Measurements from ENCODE around the gene FBXL15. TPM values are rescaled to one million over a fixed set of nuclear protein-coding genes. Genes with fewer than 3 reads are reported as not detected.

FBXL15 gene
- total RNA-seq, 2 donors from 2014 or later, result 9.7 to 11.4 TPM

DNA sequence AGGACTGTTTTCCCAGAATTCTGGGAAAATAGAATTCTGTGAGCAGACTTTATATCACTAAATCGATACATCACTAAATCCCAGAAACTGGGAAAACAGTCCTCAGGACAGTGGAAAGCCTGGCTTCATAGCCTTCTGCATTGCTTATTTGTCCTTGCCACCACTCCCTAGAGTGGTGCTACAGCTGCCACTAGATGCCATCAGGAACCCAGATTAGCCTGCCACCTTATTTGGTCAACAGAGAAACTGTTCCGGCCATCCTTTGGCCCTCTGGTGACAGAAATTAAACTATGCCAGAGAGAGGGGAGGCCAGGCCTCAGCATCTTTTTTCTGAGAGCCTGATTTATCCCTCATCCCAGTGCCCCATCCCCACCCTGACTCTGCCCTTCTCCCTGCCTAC is 44.8 kb upstream of the FBXL15 start:
- H3K36me3 ChIP-seq (ENCODE audit: control insufficient read depth, insufficient read depth, low read length), result peaks cover 66% of the 10 kb centered on the region
- Mint-ChIP-seq H3K4me3 (no peak overlapping the region), H3K4me1 (no peaks in the 10 kb centered on the region), H3K36me3 (ENCODE audit: low read depth) (peaks cover 60% of the 10 kb centered on the region), H3K9me3 (no peaks in the 10 kb centered on the region), H3K27me3 (ENCODE audit: insufficient read depth) (no peaks in the 10 kb centered on the region), H3K27ac (no peak overlapping the region)
- 86 to 88% methylated on average over 2 of the region's 2 CpGs for WGBS, 2 experiments (ENCODE audit: insufficient coverage in 1 of 2, insufficient read length in 1 of 2)
- no peaks in the 10 kb centered on the region for H3K9me3 ChIP-seq (ENCODE audit: control insufficient read depth, low read length)
- DNase-seq, result no peak
- no peak overlapping the region for H3K27ac ChIP-seq (ENCODE audit: low read depth, low read length)
- TF ChIP-seq, protein P1, sequence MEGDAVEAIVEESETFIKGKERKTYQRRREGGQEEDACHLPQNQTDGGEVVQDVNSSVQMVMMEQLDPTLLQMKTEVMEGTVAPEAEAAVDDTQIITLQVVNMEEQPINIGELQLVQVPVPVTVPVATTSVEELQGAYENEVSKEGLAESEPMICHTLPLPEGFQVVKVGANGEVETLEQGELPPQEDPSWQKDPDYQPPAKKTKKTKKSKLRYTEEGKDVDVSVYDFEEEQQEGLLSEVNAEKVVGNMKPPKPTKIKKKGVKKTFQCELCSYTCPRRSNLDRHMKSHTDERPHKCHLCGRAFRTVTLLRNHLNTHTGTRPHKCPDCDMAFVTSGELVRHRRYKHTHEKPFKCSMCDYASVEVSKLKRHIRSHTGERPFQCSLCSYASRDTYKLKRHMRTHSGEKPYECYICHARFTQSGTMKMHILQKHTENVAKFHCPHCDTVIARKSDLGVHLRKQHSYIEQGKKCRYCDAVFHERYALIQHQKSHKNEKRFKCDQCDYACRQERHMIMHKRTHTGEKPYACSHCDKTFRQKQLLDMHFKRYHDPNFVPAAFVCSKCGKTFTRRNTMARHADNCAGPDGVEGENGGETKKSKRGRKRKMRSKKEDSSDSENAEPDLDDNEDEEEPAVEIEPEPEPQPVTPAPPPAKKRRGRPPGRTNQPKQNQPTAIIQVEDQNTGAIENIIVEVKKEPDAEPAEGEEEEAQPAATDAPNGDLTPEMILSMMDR (conservative IDR thresholded peaks at IDR 0.05), result no peak
- H3K9ac ChIP-seq (ENCODE audit: extremely low read depth, low read length, poor library complexity, severe bottlenecking), result no peak overlapping the region
- no peaks in the 10 kb centered on the region for H3K27me3 ChIP-seq (ENCODE audit: control insufficient read depth, insufficient read depth, low read length, poor library complexity, severe bottlenecking)
- no peak overlapping the region for H3K4me3 ChIP-seq (ENCODE audit: low read length)
- no peaks in the 10 kb centered on the region for H3K4me1 ChIP-seq (ENCODE audit: control insufficient read depth, insufficient read depth, low read length)

DNA sequence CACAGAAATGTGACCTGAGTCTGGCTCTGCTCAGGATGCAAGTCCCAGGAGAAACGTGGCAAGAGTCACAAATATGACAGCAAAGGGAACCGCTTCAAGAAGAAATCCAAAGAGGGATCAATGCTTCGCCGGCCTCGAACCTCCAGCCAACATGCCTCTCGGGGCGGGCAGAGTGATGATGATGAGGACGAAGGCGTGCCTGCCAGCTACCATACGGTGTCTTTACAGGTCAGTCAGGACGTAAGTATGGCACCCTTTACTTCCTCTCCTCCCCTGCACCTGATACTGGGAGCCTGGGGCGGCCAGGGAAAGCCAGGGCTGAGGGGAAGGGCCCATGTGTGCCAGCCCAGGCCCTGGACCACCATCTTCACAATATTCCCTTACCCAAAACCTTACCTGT is 43.7 kb upstream of the FBXL15 start:
- H3K4me3 Mint-ChIP-seq, result no peak overlapping the region
- no peaks in the 10 kb centered on the region for H3K4me1 Mint-ChIP-seq
- TF ChIP-seq, protein P1 (conservative IDR thresholded peaks at IDR 0.05), result no peak

DNA sequence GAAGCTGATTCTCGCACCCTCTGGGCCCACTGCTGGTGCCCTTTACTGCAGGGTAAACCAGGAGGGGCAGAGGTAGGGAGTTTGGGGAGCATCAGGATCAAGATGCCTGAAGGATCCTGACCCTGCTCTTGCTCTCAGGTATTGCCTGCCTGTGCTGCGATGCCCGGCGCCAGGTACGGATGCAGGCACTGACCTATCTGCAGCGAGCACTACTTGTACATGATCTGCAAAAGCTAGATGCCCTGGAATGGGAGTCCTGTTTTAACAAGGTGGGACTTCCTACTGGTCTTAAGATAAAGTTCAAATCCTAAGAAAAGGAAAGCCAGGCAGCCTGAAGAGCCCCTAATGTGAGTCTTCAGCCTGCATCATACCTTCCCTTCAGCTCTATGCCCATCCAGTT is 41.3 kb upstream of the FBXL15 start:
- H3K27ac Mint-ChIP-seq, result no peak overlapping the region
- H3K27me3 Mint-ChIP-seq (ENCODE audit: insufficient read depth), result no peaks in the 10 kb centered on the region
- 94 to 100% methylated on average over 6 of the region's 6 CpGs for WGBS, 2 experiments (ENCODE audit: insufficient coverage in 1 of 2, insufficient read length in 1 of 2)
- peaks cover 44% of the 10 kb centered on the region for H3K36me3 Mint-ChIP-seq (ENCODE audit: low read depth)
- Histone ChIP-seq H3K9me3 (ENCODE audit: control insufficient read depth, low read length) (no peaks in the 10 kb centered on the region), H3K9ac (ENCODE audit: extremely low read depth, low read length, poor library complexity, severe bottlenecking) (no peak overlapping the region), H3K4me1 (ENCODE audit: control insufficient read depth, insufficient read depth, low read length) (no peaks in the 10 kb centered on the region), H3K36me3 (ENCODE audit: control insufficient read depth, insufficient read depth, low read length) (peaks cover 45% of the 10 kb centered on the region), H3K27ac (ENCODE audit: low read depth, low read length) (no peak overlapping the region), H3K27me3 (ENCODE audit: control insufficient read depth, insufficient read depth, low read length, poor library complexity, severe bottlenecking) (no peaks in the 10 kb centered on the region), H3K4me3 (ENCODE audit: low read length) (no peak overlapping the region)
- DNase-seq, result no peak
- no peaks in the 10 kb centered on the region for H3K4me1 Mint-ChIP-seq
- TF ChIP-seq, protein P1 (conservative IDR thresholded peaks at IDR 0.05), result no peak
- H3K9me3 Mint-ChIP-seq, result no peaks in the 10 kb centered on the region
- H3K4me3 Mint-ChIP-seq, result no peak overlapping the region

More for the DNA sequence above, 43.7 kb upstream of the FBXL15 start:
- Mint-ChIP-seq H3K9me3 (no peaks in the 10 kb centered on the region), H3K27ac (no peak overlapping the region), H3K36me3 (ENCODE audit: low read depth) (peaks cover 56% of the 10 kb centered on the region), H3K27me3 (ENCODE audit: insufficient read depth) (no peaks in the 10 kb centered on the region)
- Histone ChIP-seq H3K36me3 (ENCODE audit: control insufficient read depth, insufficient read depth, low read length) (peaks cover 63% of the 10 kb centered on the region), H3K9me3 (ENCODE audit: control insufficient read depth, low read length) (no peaks in the 10 kb centered on the region), H3K4me3 (ENCODE audit: low read length) (no peak overlapping the region), H3K27me3 (ENCODE audit: control insufficient read depth, insufficient read depth, low read length, poor library complexity, severe bottlenecking) (no peaks in the 10 kb centered on the region), H3K4me1 (ENCODE audit: control insufficient read depth, insufficient read depth, low read length) (no peaks in the 10 kb centered on the region), H3K9ac (ENCODE audit: extremely low read depth, low read length, poor library complexity, severe bottlenecking) (no peak overlapping the region), H3K27ac (ENCODE audit: low read depth, low read length) (no peak overlapping the region)
- WGBS, 2 experiments (ENCODE audit: insufficient coverage in 1 of 2, insufficient read length in 1 of 2), result 94 to 99% methylated on average over 10 to 12 of the region's 12 CpGs
- no peak for DNase-seq
